ENCODE data around the gene CXCL10. TPM values are rescaled to one million over a fixed set of nuclear protein-coding genes. Genes with fewer than 3 reads are reported as not detected.

CXCL10 gene
- total RNA-seq, 1 donor from 2014 or later = not detected

GRCh38 chr4:76035799-76036380 is 12.6 kb upstream of the CXCL10 start, which contains the start of gene CXCL11:
TSS of gene CXCL11 (minus strand) at chr4:76036070. CDS start at chr4:76035987, 83 bp downstream.
- no peak for DNase-seq (ENCODE audit: low spot score in 2 of 2)
- Histone ChIP-seq H3K36me3 (no peaks in the 10 kb centered on the region), H3K4me1 (no peaks in the 10 kb centered on the region), H3K27ac (no peak within 1 kb of the TSS), H3K4me3 (no peak within 1 kb of the TSS), H3K9me3 (no peaks in the 10 kb centered on the region), H3K27me3 (no peaks in the 10 kb centered on the region)
- TF ChIP-seq, protein P1, sequence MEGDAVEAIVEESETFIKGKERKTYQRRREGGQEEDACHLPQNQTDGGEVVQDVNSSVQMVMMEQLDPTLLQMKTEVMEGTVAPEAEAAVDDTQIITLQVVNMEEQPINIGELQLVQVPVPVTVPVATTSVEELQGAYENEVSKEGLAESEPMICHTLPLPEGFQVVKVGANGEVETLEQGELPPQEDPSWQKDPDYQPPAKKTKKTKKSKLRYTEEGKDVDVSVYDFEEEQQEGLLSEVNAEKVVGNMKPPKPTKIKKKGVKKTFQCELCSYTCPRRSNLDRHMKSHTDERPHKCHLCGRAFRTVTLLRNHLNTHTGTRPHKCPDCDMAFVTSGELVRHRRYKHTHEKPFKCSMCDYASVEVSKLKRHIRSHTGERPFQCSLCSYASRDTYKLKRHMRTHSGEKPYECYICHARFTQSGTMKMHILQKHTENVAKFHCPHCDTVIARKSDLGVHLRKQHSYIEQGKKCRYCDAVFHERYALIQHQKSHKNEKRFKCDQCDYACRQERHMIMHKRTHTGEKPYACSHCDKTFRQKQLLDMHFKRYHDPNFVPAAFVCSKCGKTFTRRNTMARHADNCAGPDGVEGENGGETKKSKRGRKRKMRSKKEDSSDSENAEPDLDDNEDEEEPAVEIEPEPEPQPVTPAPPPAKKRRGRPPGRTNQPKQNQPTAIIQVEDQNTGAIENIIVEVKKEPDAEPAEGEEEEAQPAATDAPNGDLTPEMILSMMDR (IDR thresholded peaks at IDR 0.05) = no peak
- intact Hi-C loops (cut with DNase I) = no loop called here

DNA sequence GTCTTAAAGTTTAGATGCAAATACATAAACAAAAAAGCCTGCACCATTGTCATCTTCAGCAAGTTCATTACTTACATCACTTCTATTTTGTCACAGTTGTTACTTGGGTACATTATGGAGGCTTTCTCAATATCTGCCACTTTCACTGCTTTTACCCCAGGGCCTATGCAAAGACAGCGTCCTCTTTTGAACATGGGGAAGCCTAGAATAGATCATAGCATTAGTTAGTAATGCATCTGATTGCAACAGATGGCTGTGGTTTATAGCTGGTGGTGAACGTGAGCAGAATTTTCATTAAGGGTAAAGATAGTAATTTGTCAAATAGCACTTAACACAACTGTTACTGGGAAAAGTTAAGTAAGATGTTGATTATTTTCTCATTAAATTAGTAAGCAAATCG is 11.8 kb upstream of the CXCL10 start:
- H3K4me1 ChIP-seq = no peaks in the 10 kb centered on the region
- intact Hi-C loops (cut with DNase I) = no loop called here
- no peak for DNase-seq (ENCODE audit: low spot score in 2 of 2)
- H3K36me3 ChIP-seq = no peaks in the 10 kb centered on the region
- no peaks in the 10 kb centered on the region for H3K9me3 ChIP-seq
- no peak overlapping the region for H3K27ac ChIP-seq
- TF ChIP-seq, protein P1 (IDR thresholded peaks at IDR 0.05) = no peak
- H3K4me3 ChIP-seq = no peak overlapping the region
- H3K27me3 ChIP-seq = no peaks in the 10 kb centered on the region

- no peaks in the 10 kb centered on the region for H3K4me1 ChIP-seq
- TF ChIP-seq, protein P1 (IDR thresholded peaks at IDR 0.05) = no peak
- no peak overlapping the region for H3K27ac ChIP-seq
- H3K36me3 ChIP-seq = no peaks in the 10 kb centered on the region
- H3K9me3 ChIP-seq = no peaks in the 10 kb centered on the region
- no peak overlapping the region for H3K4me3 ChIP-seq
- H3K27me3 ChIP-seq = no peaks in the 10 kb centered on the region
- no peak for DNase-seq (ENCODE audit: low spot score in 2 of 2)
- intact Hi-C loops (cut with DNase I) = no loop called here
Measured at GRCh38 chr4:76029300-76029699, 6.0 kb upstream of the CXCL10 start.

- intact Hi-C loops (cut with DNase I) = no loop called here
Measured at GRCh38 chr4:76028350-76028765, 5.1 kb upstream of the CXCL10 start.

DNA sequence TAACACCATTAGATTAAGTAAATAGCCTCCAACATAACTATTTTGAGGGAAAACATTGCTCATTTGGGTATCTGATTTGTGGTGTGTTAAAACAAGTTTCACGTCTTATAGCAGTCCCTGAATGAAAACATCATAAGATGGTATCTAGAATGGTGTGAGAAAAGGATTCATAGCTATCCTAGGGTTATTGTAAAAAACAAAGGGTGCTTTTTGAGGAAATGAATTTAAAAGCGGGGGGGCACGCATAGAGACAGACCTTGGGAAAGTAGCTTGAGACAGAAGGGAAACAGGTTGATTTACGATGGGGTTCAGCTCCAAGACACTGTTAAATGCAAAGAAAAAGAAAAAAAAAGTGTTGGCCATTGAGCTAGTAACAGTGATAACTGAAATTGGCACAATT is 768 bp upstream of the CXCL10 start:
- H3K36me3 ChIP-seq = no peaks in the 10 kb centered on the region
- H3K9me3 ChIP-seq = no peaks in the 10 kb centered on the region
- no peak overlapping the region for H3K4me3 ChIP-seq
- no peak overlapping the region for H3K27ac ChIP-seq
- no peak for DNase-seq (ENCODE audit: low spot score in 2 of 2)
- no peaks in the 10 kb centered on the region for H3K4me1 ChIP-seq
- intact Hi-C loops (cut with DNase I) = no loop called here
- H3K27me3 ChIP-seq = no peaks in the 10 kb centered on the region
- TF ChIP-seq, protein P1 (IDR thresholded peaks at IDR 0.05) = no peak

More at GRCh38 chr4:76028350-76028765, 5.1 kb upstream of the CXCL10 start:
- H3K27me3 ChIP-seq = no peaks in the 10 kb centered on the region
- TF ChIP-seq, protein P1 (IDR thresholded peaks at IDR 0.05) = no peak
- H3K4me1 ChIP-seq = no peaks in the 10 kb centered on the region
- H3K36me3 ChIP-seq = no peaks in the 10 kb centered on the region
- H3K4me3 ChIP-seq = peak overlapping the region; percentile 21 to 52
- H3K9me3 ChIP-seq = no peaks in the 10 kb centered on the region
- no peak for DNase-seq (ENCODE audit: low spot score in 2 of 2)
- no peak overlapping the region for H3K27ac ChIP-seq

GRCh38 chr4:76022677-76023076 is 620 bp downstream of the CXCL10 start:
- TF ChIP-seq, protein P1 (IDR thresholded peaks at IDR 0.05) = no peak
- no peaks in the 10 kb centered on the region for H3K27me3 ChIP-seq
- no peak overlapping the region for H3K27ac ChIP-seq
- H3K9me3 ChIP-seq = no peaks in the 10 kb centered on the region
- no peak for DNase-seq (ENCODE audit: low spot score in 2 of 2)
- H3K36me3 ChIP-seq = no peaks in the 10 kb centered on the region
- H3K4me1 ChIP-seq = no peaks in the 10 kb centered on the region
- no peak overlapping the region for H3K4me3 ChIP-seq
- intact Hi-C loops (cut with DNase I) = no loop called here

All from ascending aorta (tissue), 2 donors.